HCT116 (cell line): Measurements from ENCODE around the gene TPK1.

Source experiments
- ATF3 ChIP-seq: IDR thresholded peaks from 2 replicates; pipeline ENCODE4 v1.6.1; 2012
- CBX3 ChIP-seq: IDR thresholded peaks from 2 replicates; pipeline ENCODE4 v1.6.1; 2012; ENCODE audit warnings: low read depth
- CTCF ChIP-seq, 3 experiments: fragments of 200-600 bp in 1 of 3; sonication (generic) in 1 of 3; IDR thresholded peaks in 2 of 3; conservative IDR thresholded peaks in 1 of 3; 2 replicates each; pipeline ENCODE4 v1.5.1; 2012 to 2017; ENCODE audit warnings: low read depth in 2 of 3, low read length in 2 of 3, antibody characterized with exemption in 1 of 3, borderline replicate concordance in 1 of 3, control low read depth in 1 of 3, mild to moderate bottlenecking in 1 of 3, mixed read lengths in 1 of 3, mixed run types in 1 of 3, moderate library complexity in 1 of 3; ENCODE audit not compliant: insufficient read depth in 1 of 3
- EZH2 ChIP-seq: fragments of 200-600 bp; sonication (generic); IDR thresholded peaks from 2 replicates; pipeline ENCODE4 v1.6.1; 2017; ENCODE audit warnings: antibody characterized with exemption, mixed run types
- EZH2phosphoT487 ChIP-seq: fragments of 200-600 bp; IDR thresholded peaks from 2 replicates; pipeline ENCODE4 v1.6.1; 2018; ENCODE audit warnings: antibody characterized with exemption, borderline replicate concordance
- FOSL1 ChIP-seq: IDR thresholded peaks from 2 replicates; pipeline ENCODE4 v1.6.1; 2012; ENCODE audit warnings: low read depth
- POLR2A ChIP-seq: IDR thresholded peaks from 2 replicates; pipeline ENCODE4 v1.7.0; 2011; ENCODE audit warnings: borderline replicate concordance; ENCODE audit not compliant: insufficient read depth, insufficient read length; ENCODE audit errors: extremely low read depth
- POLR2AphosphoS5 ChIP-seq: IDR thresholded peaks from 2 replicates; pipeline ENCODE4 v1.6.1; 2011; ENCODE audit warnings: mild to moderate bottlenecking, low read depth, low read length, moderate library complexity
- RAD21 ChIP-seq: IDR thresholded peaks from 2 replicates; pipeline ENCODE4 v1.6.1; 2012; ENCODE audit warnings: low read depth, mild to moderate bottlenecking
- REST ChIP-seq: IDR thresholded peaks from 2 replicates; pipeline ENCODE4 v1.6.1; 2012; ENCODE audit warnings: low read depth
- SRF ChIP-seq: IDR thresholded peaks from 2 replicates; pipeline ENCODE4 v1.6.1; 2012; ENCODE audit warnings: low read depth

- TF ChIP-seq CTCF (IDR thresholded peaks at IDR 0.05 in 2 of 3, conservative IDR thresholded peaks at IDR 0.05 in 1 of 3; ENCODE audit: borderline replicate concordance in 1 of 3, insufficient read depth in 1 of 3, low read depth in 2 of 3, low read length in 2 of 3) (no peak), ATF3 (no peak), REST (no peak), RAD21 (no peak), POLR2A (no peak), CBX3 (no peak), SRF (no peak), POLR2AphosphoS5 (no peak), EZH2phosphoT487 (no peak), EZH2 (no peak), FOSL1 (no peak)
Observed at GRCh38 chr7:144414815-144415214, 421.0 kb downstream of the TPK1 start.
